HCT116 (cell line): Measurements from ENCODE around the gene NDUFB3. TPM values are rescaled to one million over a fixed set of nuclear protein-coding genes. Genes with fewer than 3 reads are reported as not detected.

Experiments
- ATAC-seq: fragments of 200-7000 bp; cut with Tn5 transposase; 2 replicates; pipeline ENCODE4 v1.9.1; 2020; ENCODE audit warnings: mild to moderate bottlenecking, moderate library complexity
- BruUV-seq: library from RNA; stranded (reverse); fragments of 400-500 nt; replicated peaks from 2 replicates; lab custom pipeline; 2021; lab: Mats Ljungman, UMichigan
- CTCF ChIA-PET: fragments of 300-600 bp; sonication (Branson Sonifier 250); formaldehyde crosslinking; loops from one replicate; lab custom pipeline; 2021; ENCODE audit warnings: antibody characterized with exemption; lab: Charles Lee
- POLR2A ChIA-PET: fragments of 300-600, 350-600 bp; sonication (Branson Sonifier 250); formaldehyde crosslinking; loops from one replicate; lab custom pipeline; 2021; ENCODE audit warnings: antibody characterized with exemption; lab: Charles Lee
- RAD21 ChIA-PET, 2 experiments: fragments of 300-600 bp; sonication (Branson Sonifier 250); formaldehyde crosslinking; loops; one replicate each; lab custom pipeline; 2023; ENCODE audit warnings: low total read pairs in 2 of 2; ENCODE audit not compliant: uncharacterized antibody in 2 of 2, unreplicated experiment in 2 of 2, low non-redundant PET in 1 of 2; lab: Charles Lee
- DNase-seq: peaks from one replicate; pipeline ENCODE4 v3.0.0-alpha.2; 2010; ENCODE audit warnings: low read depth, low spot score
- H2AFZ ChIP-seq: fragments of 200-600 bp; shearing (Covaris generic), sonication (generic); 2 replicates; pipeline ENCODE4 v1.6.1; 2017; ENCODE audit warnings: low read depth, mixed run types, mixed read lengths, antibody characterized with exemption, low read length; ENCODE audit not compliant: poor library complexity, severe bottlenecking
- H3K27ac ChIP-seq: 2 replicates; pipeline ENCODE4 v1.5.1; 2012; ENCODE audit warnings: low read depth, low read length
- H3K27me3 ChIP-seq: fragments of 200-600 bp; sonication (generic); 2 replicates; pipeline ENCODE4 v1.6.1; 2016; ENCODE audit warnings: mixed run types, low read length, mixed read lengths; ENCODE audit not compliant: insufficient read depth
- H3K36me3 ChIP-seq, 2 experiments: fragments of 200-500 bp in 1 of 2; fragments of 200-600 bp in 1 of 2; sonication (Bioruptor generic) in 1 of 2; sonication (generic) in 1 of 2; 2 replicates each; pipeline versions ENCODE4 v1.5.1 to v1.6.1; 2014 to 2016; ENCODE audit warnings: low read length in 2 of 2, inconsistent platforms in 1 of 2, mixed read lengths in 1 of 2, mixed run types in 1 of 2; ENCODE audit not compliant: insufficient read depth in 2 of 2, control insufficient read depth in 1 of 2
- H3K4me1 ChIP-seq, 2 experiments: fragments of 200-600 bp in 1 of 2; sonication (generic) in 1 of 2; 2 replicates each; pipeline versions ENCODE4 v1.5.1 to v1.6.1; 2012 to 2017; ENCODE audit warnings: low read length in 2 of 2, inconsistent platforms in 1 of 2, mild to moderate bottlenecking in 1 of 2, mixed read lengths in 1 of 2, mixed run types in 1 of 2, moderate library complexity in 1 of 2; ENCODE audit not compliant: insufficient read depth in 2 of 2, control insufficient read depth in 1 of 2
- H3K4me2 ChIP-seq: fragments of 200-600 bp; sonication (generic); 2 replicates; pipeline ENCODE4 v1.6.1; 2017; ENCODE audit warnings: mixed run types, low read length, mixed read lengths
- H3K4me3 ChIP-seq, 2 experiments: fragments of 200-600 bp in 1 of 2; sonication (generic) in 1 of 2; replicated peaks in 1 of 2; 2 replicates each; pipeline ENCODE4 v1.5.1; 2011 to 2016; ENCODE audit warnings: low read length in 2 of 2, control low read depth in 1 of 2, low read depth in 1 of 2, mild to moderate bottlenecking in 1 of 2, mixed read lengths in 1 of 2, mixed run types in 1 of 2
- H3K79me2 ChIP-seq: fragments of 200-600 bp; sonication (generic); 2 replicates; pipeline ENCODE4 v1.6.1; 2017; ENCODE audit warnings: mild to moderate bottlenecking, mixed run types, low read length, moderate library complexity, mixed read lengths; ENCODE audit not compliant: insufficient read depth
- H3K9ac ChIP-seq: fragments of 200-600 bp; sonication (generic); 2 replicates; pipeline ENCODE4 v1.6.1; 2016; ENCODE audit warnings: low read length, mixed read lengths
- H3K9me2 ChIP-seq: fragments of 200-600 bp; sonication (generic), shearing (Covaris generic); 2 replicates; pipeline ENCODE4 v1.6.1; 2017; ENCODE audit warnings: mixed run types, mild to moderate bottlenecking, moderate library complexity; ENCODE audit not compliant: insufficient read depth
- H3K9me3 ChIP-seq, 2 experiments: fragments of 200-500 bp in 1 of 2; fragments of 200-600 bp in 1 of 2; sonication (Bioruptor generic) in 1 of 2; sonication (generic) in 1 of 2; 2 replicates each; pipeline ENCODE4 v1.6.1; 2014 to 2017; ENCODE audit warnings: low read length in 2 of 2, mixed read lengths in 2 of 2, inconsistent platforms in 1 of 2, low read depth in 1 of 2, mild to moderate bottlenecking in 1 of 2, mixed run types in 1 of 2, moderate library complexity in 1 of 2; ENCODE audit not compliant: control insufficient read depth in 1 of 2, insufficient read depth in 1 of 2
- H4K20me1 ChIP-seq: fragments of 200-600 bp; sonication (generic), shearing (Covaris generic); 2 replicates; pipeline ENCODE4 v1.6.1; 2017; ENCODE audit warnings: mixed run types, mild to moderate bottlenecking, moderate library complexity; ENCODE audit not compliant: insufficient read depth
- EGR1 ChIP-seq: IDR thresholded peaks from 2 replicates; pipeline ENCODE4 v1.6.1; 2012; ENCODE audit warnings: low read depth
- ELF1 ChIP-seq: IDR thresholded peaks from 2 replicates; pipeline ENCODE4 v1.6.1; 2012; ENCODE audit warnings: low read depth, borderline replicate concordance
- EZH2 ChIP-seq: fragments of 200-600 bp; sonication (generic); IDR thresholded peaks from 2 replicates; pipeline ENCODE4 v1.6.1; 2017; ENCODE audit warnings: antibody characterized with exemption, mixed run types
- SP1 ChIP-seq: IDR thresholded peaks from 2 replicates; pipeline ENCODE4 v1.6.1; 2012; ENCODE audit warnings: low read depth
- YY1 ChIP-seq: IDR thresholded peaks from 2 replicates; pipeline ENCODE4 v1.6.1; 2011; ENCODE audit warnings: low read length, low read depth, moderate library complexity, mild to moderate bottlenecking; ENCODE audit not compliant: insufficient replicate concordance; ENCODE audit errors: extremely low read depth
- ZBTB33 ChIP-seq: IDR thresholded peaks from 2 replicates; pipeline ENCODE4 v1.6.1; 2011; ENCODE audit warnings: mild to moderate bottlenecking, low read length, moderate library complexity; ENCODE audit not compliant: insufficient replicate concordance; ENCODE audit errors: extremely low read depth
- ZFX ChIP-seq: fragments of 450-650 bp; IDR thresholded peaks from 2 replicates; pipeline ENCODE4 v1.6.1; 2017
- ZNF274 ChIP-seq: fragments of 200-500 bp; sonication (Bioruptor generic); IDR thresholded peaks from 2 replicates; pipeline ENCODE4 v1.6.1; 2014; ENCODE audit warnings: mild to moderate bottlenecking, low read depth, low read length, inconsistent platforms
- intact Hi-C: fragments of 100-400 bp; cut with micrococcal nuclease; formaldehyde crosslinking; loops from 2 replicates; pipeline ENCODE4 v1.10.0; 2022
- total RNA-seq: library from RNA; stranded (reverse); gene quantifications from one replicate; pipeline ENCODE4 v1.2.1, GENCODE V29; 2021; ENCODE audit not compliant: unreplicated experiment

NDUFB3 gene
- total RNA-seq, 1 experiment from 2014 or later = 94.6 TPM

GRCh38 chr2:201105759-201106158 lies 34.0 kb downstream of the NDUFB3 start:
- Histone ChIP-seq H3K9ac (no peak overlapping the region), H3K4me2 (no peak overlapping the region), H3K9me3 (peaks cover 0 to 4% of the 10 kb centered on the region in 2 experiments; a peak in 1 of 4 replicates), H3K4me3 (no peak overlapping the region), H4K20me1 (no peaks in the 10 kb centered on the region), H3K9me2 (no peaks in the 10 kb centered on the region)
- ATAC-seq = no peak
- intact Hi-C loops = no loop called here
- no TSS peak for BruUV-seq
- no peak for TF ChIP-seq ZFX
- TF ChIP-seq SP1 = no peak
- no peak for TF ChIP-seq ELF1
- TF ChIP-seq EZH2 = no peak
- TF ChIP-seq ZNF274 = no peak
- TF ChIP-seq, all 23 proteins: peak for 0
- RAD21 ChIA-PET = no interaction called here
- Histone ChIP-seq H3K27ac (no peak overlapping the region), H3K4me1 (no peaks in the 10 kb centered on the region), H3K36me3 (no peaks in the 10 kb centered on the region), H3K79me2 (no peaks in the 10 kb centered on the region), H3K27me3 (no peaks in the 10 kb centered on the region), H2AFZ (no peak overlapping the region)
- DNase-seq = no peak
- POLR2A ChIA-PET = no interaction called here
- CTCF ChIA-PET = no interaction called here

- H3K4me2 ChIP-seq = no peak overlapping the region
- no peaks in the 10 kb centered on the region for H3K9me2 ChIP-seq
- ChIA-PET CTCF (no interaction called here), POLR2A (no interaction called here), RAD21 (no interaction called here)
- H3K27ac ChIP-seq = no peak overlapping the region
- ATAC-seq = no peak
- H3K36me3 ChIP-seq = no peaks in the 10 kb centered on the region
- no peaks in the 10 kb centered on the region for H3K79me2 ChIP-seq
- H3K9me3 ChIP-seq = peaks cover 0 to 4% of the 10 kb centered on the region in 2 experiments; a peak in 1 of 4 replicates
- H3K27me3 ChIP-seq = no peaks in the 10 kb centered on the region
- no peaks in the 10 kb centered on the region for H4K20me1 ChIP-seq
- H2AFZ ChIP-seq = no peak overlapping the region
- no peak overlapping the region for H3K4me3 ChIP-seq
- TF ChIP-seq ZFX (no peak), YY1 (no peak), EGR1 (no peak), ZBTB33 (no peak), ZNF274 (no peak), SP1 (no peak)
- intact Hi-C loops = no loop called here
- no peak for DNase-seq
- no peak overlapping the region for H3K9ac ChIP-seq
- H3K4me1 ChIP-seq = no peaks in the 10 kb centered on the region
- no TSS peak for BruUV-seq
These were observed 35.8 kb downstream of the NDUFB3 start for GRCh38 chr2:201107624-201108023.
